ENCODE results near the gene C9orf85. TPM values are rescaled to one million over a fixed set of nuclear protein-coding genes. Genes with fewer than 3 reads are reported as not detected.
A peak's percentile ranks its signal among the peaks of the same experiment; 100 is the strongest.

Gene C9orf85
- total and polyA plus RNA-seq, 2 donors (not counting 1 experiment from before 2014, with no cell fraction given), result 4.3 to 9.6 TPM

- Histone ChIP-seq H3K36me3 (replicated peaks in 1 of 2; ENCODE audit: control extremely low read depth in 1 of 2, control insufficient read depth in 1 of 2, extremely low read depth in 1 of 2, insufficient read depth in 2 of 2, low read length in 1 of 2) (peaks cover 0 to 5% of the 10 kb centered on the region in 2 experiments), H3K4me2 (replicated peaks; ENCODE audit: low read depth, low read length, poor library complexity, severe bottlenecking) (no peak overlapping the region), H3K4me1 (ENCODE audit: control insufficient read depth in 2 of 2, insufficient read depth in 2 of 2, low read length in 2 of 2) (peaks cover 13 to 28% of the 10 kb centered on the region in 2 donors), H3K79me2 (ENCODE audit: control insufficient read depth, insufficient read depth, low read length) (peaks cover 94% of the 10 kb centered on the region), H3K27ac (ENCODE audit: low read length in 2 of 2) (peak overlapping the region in 1 of 2 donors; percentile 57), H4K20me1 (ENCODE audit: control insufficient read depth, insufficient read depth, low read length, poor library complexity, severe bottlenecking) (peaks cover under 1% of the 10 kb centered on the region), H3K9ac (ENCODE audit: low read length) (no peak overlapping the region), H3K9me3 (ENCODE audit: control extremely low read depth in 1 of 3, control insufficient read depth in 2 of 3, insufficient read depth in 1 of 3, low read length in 2 of 3) (peaks cover 12 to 42% (median 29%) of the 10 kb centered on the region in 3 donors), H3K27me3 (replicated peaks in 1 of 4; ENCODE audit: control extremely low read depth in 1 of 4, control insufficient read depth in 3 of 4, insufficient read depth in 4 of 4, low read length in 3 of 4) (no peaks in the 10 kb centered on the region), H3K4me3 (ENCODE audit: control extremely low read depth in 1 of 5, extremely low read depth in 1 of 5, insufficient read depth in 1 of 5, low read depth in 2 of 5, low read length in 4 of 5) (no peak overlapping the region), H2AFZ (ENCODE audit: insufficient read depth, low read depth, low read length, poor library complexity, severe bottlenecking) (no peak overlapping the region)
- H3K4me1 Mint-ChIP-seq, result peaks cover 45% of the 10 kb centered on the region
- no peak overlapping the region for H3K27ac Mint-ChIP-seq
- H3K4me3 Mint-ChIP-seq, result no peak overlapping the region
- ChIA-PET CTCF (no interaction called here), POLR2A (no interaction called here)
- H3K9me3 Mint-ChIP-seq (ENCODE audit: insufficient read depth), result peaks cover 16% of the 10 kb centered on the region
- DNase-seq, result no peak
- intact Hi-C loops (cut with micrococcal nuclease), result no loop called here
- no peaks in the 10 kb centered on the region for H3K27me3 Mint-ChIP-seq
- ATAC-seq (ENCODE audit: low read depth), result no peak
- TF ChIP-seq EZH2 (IDR thresholded peaks at IDR 0.05; ENCODE audit: borderline replicate concordance, insufficient read depth, low read depth, low read length, poor library complexity, severe bottlenecking) (no peak), CTCF (IDR thresholded peaks at IDR 0.05) (no peak)
Observed at GRCh38 chr9:71884005-71884404, 27.4 kb upstream of the C9orf85 start.

GRCh38 chr9:71885467-71885866, 26.0 kb upstream of the C9orf85 start:
- no peak for DNase-seq
- intact Hi-C loops (cut with micrococcal nuclease), result no loop called here
- peak overlapping the region in 1 of 2 donors; percentile 57 for H3K27ac ChIP-seq (ENCODE audit: low read length in 2 of 2)
- Mint-ChIP-seq H3K27ac (peak overlapping the region; percentile 76), H3K4me3 (peak overlapping the region; percentile 64), H3K27me3 (no peaks in the 10 kb centered on the region), H3K9me3 (ENCODE audit: insufficient read depth) (peaks cover 12% of the 10 kb centered on the region), H3K4me1 (peaks cover 50% of the 10 kb centered on the region)
- POLR2A ChIA-PET, result interaction anchor here (0.7 to 1.0 kb wide), 2 partner anchors 26 to 201 kb away, joined by 5 to 9 read pairs; partner anchors contain the start of genes ABHD17B and C9orf85
- no peak overlapping the region for H3K9ac ChIP-seq (ENCODE audit: low read length)
- H3K4me2 ChIP-seq (replicated peaks; ENCODE audit: low read depth, low read length, poor library complexity, severe bottlenecking), result peak overlapping the region; percentile 45
- no peak for TF ChIP-seq CTCF (IDR thresholded peaks at IDR 0.05)
- TF ChIP-seq EZH2 (IDR thresholded peaks at IDR 0.05; ENCODE audit: borderline replicate concordance, insufficient read depth, low read depth, low read length, poor library complexity, severe bottlenecking), result no peak
- H3K79me2 ChIP-seq (ENCODE audit: control insufficient read depth, insufficient read depth, low read length), result peaks cover 93% of the 10 kb centered on the region
- H4K20me1 ChIP-seq (ENCODE audit: control insufficient read depth, insufficient read depth, low read length, poor library complexity, severe bottlenecking), result no peaks in the 10 kb centered on the region
- CTCF ChIA-PET, result interaction anchor here (0.7 to 0.8 kb wide), 2 partner anchors 66 to 281 kb away, joined by 4 to 6 read pairs; no protein-coding TSS in a partner anchor
- no CpG with 5 or more reads among the region's 2 CpGs for WGBS (ENCODE audit: insufficient coverage)
- no peak for ATAC-seq (ENCODE audit: low read depth)
- no peaks in the 10 kb centered on the region for H3K27me3 ChIP-seq (replicated peaks in 1 of 4; ENCODE audit: control extremely low read depth in 1 of 4, control insufficient read depth in 3 of 4, insufficient read depth in 4 of 4, low read length in 3 of 4)
- no peak overlapping the region for H3K4me3 ChIP-seq (ENCODE audit: control extremely low read depth in 1 of 5, extremely low read depth in 1 of 5, insufficient read depth in 1 of 5, low read depth in 2 of 5, low read length in 4 of 5)
- H3K36me3 ChIP-seq (replicated peaks in 1 of 2; ENCODE audit: control extremely low read depth in 1 of 2, control insufficient read depth in 1 of 2, extremely low read depth in 1 of 2, insufficient read depth in 2 of 2, low read length in 1 of 2), result peaks cover 0 to 3% of the 10 kb centered on the region in 2 experiments
- no peak overlapping the region for H2AFZ ChIP-seq (ENCODE audit: insufficient read depth, low read depth, low read length, poor library complexity, severe bottlenecking)
- peaks cover 13 to 32% of the 10 kb centered on the region in 2 donors for H3K4me1 ChIP-seq (ENCODE audit: control insufficient read depth in 2 of 2, insufficient read depth in 2 of 2, low read length in 2 of 2)
- H3K9me3 ChIP-seq (ENCODE audit: control extremely low read depth in 1 of 3, control insufficient read depth in 2 of 3, insufficient read depth in 1 of 3, low read length in 2 of 3), result peaks cover 3 to 29% (median 28%) of the 10 kb centered on the region in 3 donors
